SJSA1 (cell line): ENCODE data around the gene TNS4. TPM values are rescaled to one million over a fixed set of nuclear protein-coding genes. Genes with fewer than 3 reads are reported as not detected.

Source experiments
- DNase-seq, 2 experiments: peaks; one replicate each; pipeline ENCODE4 v3.0.0-alpha.2; 2015 to 2020; ENCODE audit warnings: low spot score in 2 of 2, low read depth in 1 of 2
- H3K27ac ChIP-seq: fragments of 250-450 bp; sonication (Bioruptor Pico); 2 replicates; pipeline ENCODE4 v1.5.1; 2020; ENCODE audit warnings: mild to moderate bottlenecking, moderate library complexity
- H3K27me3 ChIP-seq: fragments of 250-450 bp; sonication (Bioruptor Pico); replicated peaks from 2 replicates; pipeline ENCODE4 v1.5.1; 2020; ENCODE audit warnings: mild to moderate bottlenecking, moderate library complexity
- H3K36me3 ChIP-seq: fragments of 250-450 bp; sonication (Bioruptor Pico); 2 replicates; pipeline ENCODE4 v1.5.1; 2020; ENCODE audit warnings: mild to moderate bottlenecking
- H3K4me1 ChIP-seq: fragments of 250-450 bp; sonication (Bioruptor Pico); replicated peaks from 2 replicates; pipeline ENCODE4 v1.6.1; 2021; ENCODE audit warnings: mild to moderate bottlenecking
- H3K4me3 ChIP-seq: fragments of 250-450 bp; sonication (Bioruptor Pico); 2 replicates; pipeline ENCODE4 v1.5.1; 2020; ENCODE audit warnings: mild to moderate bottlenecking
- H3K9me3 ChIP-seq: fragments of 250-450 bp; sonication (Bioruptor Pico); replicated peaks from 2 replicates; pipeline ENCODE4 v1.5.1; 2020; ENCODE audit warnings: mild to moderate bottlenecking
- total RNA-seq: library from RNA; depleted of rRNA; stranded (reverse); fragments of >200 nt; shearing (Covaris generic); gene quantifications from 2 replicates; pipeline ENCODE4 v1.2.3, GENCODE V29; 2014

TNS4 gene
- total RNA-seq, 1 experiment from 2014 or later, result not detected

DNA sequence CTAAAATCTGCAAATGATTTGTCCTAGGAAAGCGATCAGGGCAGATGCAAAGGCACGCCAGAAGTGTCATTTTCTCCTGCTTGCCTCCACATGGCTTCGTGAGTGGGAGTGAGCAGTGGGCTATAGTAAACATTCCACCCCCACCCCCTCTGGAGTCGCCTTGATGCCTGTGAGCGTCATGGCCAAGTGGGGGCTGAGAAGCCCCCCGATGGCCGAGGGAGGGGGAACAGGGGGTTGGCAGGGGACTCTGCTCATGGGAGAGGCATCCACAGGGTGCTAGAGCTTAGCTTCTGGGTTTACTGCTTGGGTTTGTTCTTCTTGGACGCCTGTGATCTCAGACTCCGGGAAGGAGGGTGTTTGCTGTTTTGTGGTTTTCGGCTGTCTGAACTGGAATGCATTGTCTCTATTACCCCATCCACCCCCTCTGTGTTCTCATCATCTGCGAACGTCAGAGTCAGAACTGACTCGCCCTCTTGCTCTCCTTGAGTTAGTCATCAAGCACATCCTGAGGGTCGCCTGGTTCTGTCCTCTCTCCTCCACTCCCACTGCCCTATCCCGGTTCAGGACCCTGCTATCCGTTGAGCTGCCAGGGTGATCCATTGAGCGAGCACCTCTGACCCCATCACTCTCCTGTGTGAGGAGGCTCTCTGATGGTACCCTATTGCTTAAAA is 15.4 kb downstream of the TNS4 start:
- peak; percentile 94 to 95 for DNase-seq
- Histone ChIP-seq H3K4me1 (peaks cover 30% of the 10 kb centered on the region), H3K27ac (peak overlapping the region; percentile 96), H3K27me3 (no peaks in the 10 kb centered on the region), H3K9me3 (no peaks in the 10 kb centered on the region), H3K36me3 (no peaks in the 10 kb centered on the region), H3K4me3 (peak overlapping the region; percentile 8; the same call in 1 of the 2 replicates)

DNA sequence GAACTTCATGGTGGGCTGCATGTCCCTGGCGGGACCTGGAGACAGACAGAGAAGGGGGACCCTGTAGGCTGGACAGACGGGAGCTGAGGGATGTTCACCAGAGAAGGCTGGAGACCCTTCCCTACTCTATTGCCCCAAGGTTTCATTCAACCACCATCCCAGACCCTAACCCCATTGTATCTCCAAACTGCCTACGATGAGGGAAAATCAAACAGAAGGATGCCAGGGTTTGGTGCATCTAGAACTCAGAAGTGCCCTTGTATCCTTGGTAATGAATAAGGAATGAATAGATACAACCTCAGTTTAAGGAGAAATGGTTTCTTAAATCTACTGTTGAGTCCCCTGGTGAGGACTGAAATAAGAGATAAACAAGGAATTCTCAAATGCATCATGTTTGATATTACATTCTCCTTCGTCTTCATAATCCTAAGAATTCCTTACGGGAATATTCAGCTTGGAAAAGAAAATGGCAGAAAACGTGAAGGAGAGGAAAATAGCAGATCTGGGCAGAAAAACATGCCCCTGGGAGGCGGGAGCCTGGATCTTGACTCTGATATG is 16.4 kb downstream of the TNS4 start:
- Histone ChIP-seq H3K9me3 (no peaks in the 10 kb centered on the region), H3K27ac (peak overlapping the region; percentile 96), H3K36me3 (no peaks in the 10 kb centered on the region), H3K4me3 (no peak overlapping the region), H3K4me1 (peaks cover 30% of the 10 kb centered on the region), H3K27me3 (no peaks in the 10 kb centered on the region)
- no peak for DNase-seq

DNA sequence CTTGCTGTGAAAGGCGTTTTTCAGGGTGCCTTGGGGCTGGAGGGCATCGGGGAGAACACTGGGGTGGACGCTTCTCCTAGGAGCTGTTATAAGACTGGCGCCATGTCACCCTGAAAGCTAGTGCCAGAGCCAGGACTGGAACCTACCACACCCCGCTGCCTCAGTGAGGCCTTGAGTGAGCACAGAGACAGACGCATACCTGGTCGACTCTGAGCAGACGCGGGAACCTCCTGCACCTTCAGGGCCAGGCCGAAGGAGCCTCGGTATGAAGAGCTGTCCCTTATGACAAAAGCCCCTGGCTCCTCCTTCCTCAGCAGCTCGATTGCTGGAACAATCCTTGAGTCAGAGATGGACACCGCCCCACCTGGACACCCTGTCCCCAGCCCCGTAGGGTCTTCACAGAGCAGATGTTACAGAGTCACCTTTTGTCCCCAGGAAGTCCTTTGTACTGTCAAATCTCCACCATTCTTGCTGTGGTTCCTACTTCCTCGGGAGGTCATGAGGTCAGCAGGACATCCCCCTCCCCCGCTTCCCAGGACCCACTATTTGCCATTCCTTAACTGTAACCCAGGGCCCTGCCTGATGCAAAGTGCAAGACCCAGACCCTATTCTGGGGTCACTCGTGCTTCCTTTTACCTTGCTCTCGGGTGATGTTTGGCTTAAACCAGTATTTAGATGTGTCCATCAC is 17.0 kb downstream of the TNS4 start:
- H3K36me3 ChIP-seq, result no peaks in the 10 kb centered on the region
- DNase-seq, result no peak
- H3K4me1 ChIP-seq, result peaks cover 30% of the 10 kb centered on the region
- no peaks in the 10 kb centered on the region for H3K9me3 ChIP-seq
- H3K27ac ChIP-seq, result no peak overlapping the region
- no peaks in the 10 kb centered on the region for H3K27me3 ChIP-seq
- H3K4me3 ChIP-seq, result no peak overlapping the region

DNA sequence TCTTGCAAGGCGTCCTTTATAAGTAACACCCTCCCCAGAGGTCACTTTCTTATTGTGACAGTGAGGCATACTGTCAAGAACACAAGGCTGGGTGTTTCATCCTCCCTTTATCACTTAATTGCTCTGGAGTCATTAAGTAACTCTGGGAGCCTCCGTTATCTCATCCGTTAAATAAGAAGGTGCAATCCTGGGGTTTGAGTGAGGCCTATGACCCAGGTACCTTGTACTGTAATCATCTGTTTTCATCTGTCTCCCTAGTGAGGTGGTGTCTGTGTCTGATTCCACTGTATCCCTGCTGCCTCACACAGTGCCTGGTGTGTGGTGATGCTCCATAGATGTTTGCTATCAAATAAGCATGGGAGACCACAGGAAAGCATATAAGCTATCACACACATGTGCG is 17.7 kb downstream of the TNS4 start:
- no peaks in the 10 kb centered on the region for H3K27me3 ChIP-seq
- no peak for DNase-seq
- H3K36me3 ChIP-seq, result no peaks in the 10 kb centered on the region
- no peaks in the 10 kb centered on the region for H3K9me3 ChIP-seq
- H3K4me3 ChIP-seq, result no peak overlapping the region
- no peak overlapping the region for H3K27ac ChIP-seq
- peaks cover 30% of the 10 kb centered on the region for H3K4me1 ChIP-seq

DNA sequence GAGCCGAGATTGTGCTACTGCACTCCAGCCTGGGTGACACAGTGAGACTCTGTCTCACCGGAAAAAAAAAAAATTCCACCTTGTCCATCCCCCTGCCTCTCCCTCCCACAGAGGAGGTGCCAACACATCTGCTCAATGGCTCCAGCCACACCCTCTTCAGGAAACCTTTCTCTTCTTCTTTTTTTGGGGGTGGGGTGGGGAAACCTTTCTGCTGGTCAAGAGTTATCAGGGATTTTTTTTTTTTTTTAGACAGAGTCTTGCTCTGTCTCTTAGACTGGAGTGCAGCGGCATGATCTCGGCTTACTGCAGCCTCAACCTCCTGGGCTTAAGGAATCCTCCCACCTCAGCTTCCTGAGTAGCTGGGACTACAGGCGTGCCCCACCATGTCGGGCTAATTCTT is 18.7 kb downstream of the TNS4 start:
- H3K36me3 ChIP-seq, result no peaks in the 10 kb centered on the region
- no peak overlapping the region for H3K4me3 ChIP-seq
- DNase-seq, result no peak
- peaks cover 30% of the 10 kb centered on the region for H3K4me1 ChIP-seq
- H3K27ac ChIP-seq, result no peak overlapping the region
- H3K9me3 ChIP-seq, result no peaks in the 10 kb centered on the region
- no peaks in the 10 kb centered on the region for H3K27me3 ChIP-seq

DNA sequence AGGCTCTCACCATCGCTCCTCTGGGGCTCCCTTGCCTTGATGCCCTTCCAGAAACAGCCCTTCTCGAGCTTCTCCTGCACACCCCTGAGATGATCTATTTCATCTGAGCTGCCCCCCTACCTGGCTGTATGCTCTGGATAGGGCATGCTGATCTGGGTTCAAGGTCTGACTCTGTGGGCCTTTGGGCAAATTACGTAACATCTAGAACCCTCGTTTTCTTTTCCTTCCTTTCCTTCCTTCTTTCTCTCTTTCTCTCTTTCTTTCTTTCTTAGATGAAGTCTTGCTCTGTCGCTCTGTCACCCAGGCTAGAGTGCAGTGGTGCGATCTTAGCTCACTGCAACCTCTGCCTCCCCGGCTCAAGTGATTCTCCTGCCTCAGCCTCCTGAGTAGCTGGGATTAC is 20.3 kb downstream of the TNS4 start:
- H3K27ac ChIP-seq, result no peak overlapping the region
- H3K27me3 ChIP-seq, result no peaks in the 10 kb centered on the region
- no peak overlapping the region for H3K4me3 ChIP-seq
- peaks cover 22% of the 10 kb centered on the region for H3K4me1 ChIP-seq
- no peaks in the 10 kb centered on the region for H3K9me3 ChIP-seq
- H3K36me3 ChIP-seq, result no peaks in the 10 kb centered on the region
- no peak for DNase-seq

DNA sequence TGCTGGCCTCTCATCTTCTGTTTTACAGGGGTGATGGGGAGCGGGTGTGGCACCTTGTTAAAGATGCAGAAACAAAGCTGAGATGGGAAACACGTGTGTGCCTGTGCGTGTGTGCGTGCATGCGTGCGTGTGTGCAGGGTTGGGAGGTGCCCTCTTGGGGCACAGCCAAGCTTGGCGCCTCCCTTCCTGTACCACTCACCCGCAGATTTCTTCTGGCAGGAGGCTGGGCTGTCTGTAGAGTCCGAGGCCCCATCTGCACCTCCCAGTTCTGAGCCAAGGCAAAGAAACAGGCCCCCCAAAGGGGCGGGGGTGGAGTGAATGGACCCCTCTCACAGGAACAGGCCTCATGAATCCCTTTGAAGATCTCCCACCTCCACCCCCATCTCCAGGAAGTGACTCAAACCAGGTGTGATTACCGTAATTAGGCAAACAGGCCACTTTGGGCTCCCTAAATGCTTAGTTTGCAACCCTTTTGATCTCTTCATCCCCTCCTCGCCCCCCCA is 20.9 kb downstream of the TNS4 start:
- Histone ChIP-seq H3K36me3 (no peaks in the 10 kb centered on the region), H3K4me1 (peaks cover 20% of the 10 kb centered on the region), H3K9me3 (no peaks in the 10 kb centered on the region), H3K27me3 (no peaks in the 10 kb centered on the region), H3K27ac (no peak overlapping the region), H3K4me3 (no peak overlapping the region)
- DNase-seq, result no peak

DNA sequence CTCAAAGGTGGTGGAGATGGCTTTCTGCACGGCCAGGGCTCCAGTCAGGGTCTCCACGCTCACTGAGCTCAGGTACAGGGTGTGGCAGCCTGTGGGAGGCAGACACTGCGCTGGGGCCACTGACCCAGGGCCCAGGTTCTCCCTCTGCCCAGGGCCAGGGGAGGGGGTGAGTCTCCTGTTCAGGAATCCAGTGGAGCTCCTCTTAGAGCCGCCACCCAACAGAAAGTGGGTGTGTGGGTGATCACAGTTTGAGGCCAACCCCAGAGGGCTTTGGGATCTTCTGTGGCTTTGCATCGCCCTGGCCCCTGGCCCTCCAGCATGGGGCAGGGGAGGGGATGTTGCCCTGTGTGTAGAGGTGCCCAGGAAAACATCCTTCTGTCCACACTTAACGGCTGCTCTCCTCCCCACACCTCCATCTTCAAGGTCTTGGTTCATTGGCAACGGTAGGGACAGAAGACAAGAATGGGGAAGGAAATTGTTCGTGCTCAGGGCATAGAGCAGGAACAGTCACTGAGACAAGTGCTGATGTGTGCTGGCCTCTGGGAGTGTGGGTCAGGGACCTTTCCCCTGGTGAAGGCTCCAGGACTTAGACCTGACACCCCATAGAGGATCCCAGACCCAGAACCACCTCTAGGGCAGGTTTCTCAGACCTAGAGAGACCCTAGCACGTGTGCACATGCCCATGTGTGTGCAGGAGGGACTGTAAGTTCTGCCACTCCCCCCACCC is 21.5 kb downstream of the TNS4 start:
- H3K4me3 ChIP-seq, result no peak overlapping the region
- H3K4me1 ChIP-seq, result peaks cover 15% of the 10 kb centered on the region
- H3K9me3 ChIP-seq, result no peaks in the 10 kb centered on the region
- no peak for DNase-seq
- no peaks in the 10 kb centered on the region for H3K36me3 ChIP-seq
- H3K27ac ChIP-seq, result no peak overlapping the region
- no peaks in the 10 kb centered on the region for H3K27me3 ChIP-seq

DNA sequence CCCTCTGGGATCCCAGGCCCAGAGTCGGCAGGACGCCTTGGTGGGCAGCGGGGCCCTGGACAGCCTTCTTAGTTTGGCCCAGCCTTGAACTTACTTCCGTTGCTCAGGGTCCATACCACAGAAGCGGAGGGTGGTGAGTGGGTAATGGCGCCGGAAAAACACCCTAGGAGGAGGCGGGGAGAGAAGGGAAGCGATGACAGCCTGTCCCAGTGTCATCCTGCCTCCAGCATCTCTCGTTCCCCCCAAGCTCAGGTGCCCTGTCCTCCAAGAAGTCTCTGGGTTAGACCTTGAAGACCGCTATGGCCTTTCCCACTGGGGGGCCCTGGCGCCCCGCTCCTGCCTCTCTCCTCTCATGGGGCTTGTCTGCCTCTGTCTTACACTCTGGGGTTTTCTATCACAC is 22.9 kb downstream of the TNS4 start:
- H3K4me3 ChIP-seq, result no peak overlapping the region
- no peaks in the 10 kb centered on the region for H3K36me3 ChIP-seq
- no peak for DNase-seq
- H3K9me3 ChIP-seq, result no peaks in the 10 kb centered on the region
- no peaks in the 10 kb centered on the region for H3K27me3 ChIP-seq
- no peak overlapping the region for H3K27ac ChIP-seq
- peaks cover 9% of the 10 kb centered on the region for H3K4me1 ChIP-seq

DNA sequence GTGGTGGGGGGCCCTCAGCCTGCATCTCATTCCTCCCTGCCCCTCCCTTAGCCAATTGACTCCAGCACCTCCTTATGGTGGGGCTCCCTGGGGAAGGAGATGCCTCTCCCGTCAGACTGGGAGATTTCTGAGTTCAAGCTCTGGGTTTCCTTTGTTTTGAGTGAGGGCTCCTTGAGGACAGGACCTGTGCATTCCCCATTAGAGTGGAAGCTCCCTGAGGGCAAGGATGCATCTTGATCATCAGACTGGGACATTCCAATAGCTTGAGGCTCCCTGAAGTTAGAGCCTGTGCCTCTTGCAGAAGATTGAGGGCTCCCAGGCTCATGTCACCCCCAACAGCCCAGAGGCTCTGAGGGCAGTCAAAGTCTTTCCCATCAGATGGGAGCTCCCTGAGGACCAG is 23.6 kb downstream of the TNS4 start:
- no peak overlapping the region for H3K4me3 ChIP-seq
- H3K9me3 ChIP-seq, result no peaks in the 10 kb centered on the region
- no peak overlapping the region for H3K27ac ChIP-seq
- peaks cover 9% of the 10 kb centered on the region for H3K4me1 ChIP-seq
- no peaks in the 10 kb centered on the region for H3K27me3 ChIP-seq
- no peaks in the 10 kb centered on the region for H3K36me3 ChIP-seq
- no peak for DNase-seq

DNA sequence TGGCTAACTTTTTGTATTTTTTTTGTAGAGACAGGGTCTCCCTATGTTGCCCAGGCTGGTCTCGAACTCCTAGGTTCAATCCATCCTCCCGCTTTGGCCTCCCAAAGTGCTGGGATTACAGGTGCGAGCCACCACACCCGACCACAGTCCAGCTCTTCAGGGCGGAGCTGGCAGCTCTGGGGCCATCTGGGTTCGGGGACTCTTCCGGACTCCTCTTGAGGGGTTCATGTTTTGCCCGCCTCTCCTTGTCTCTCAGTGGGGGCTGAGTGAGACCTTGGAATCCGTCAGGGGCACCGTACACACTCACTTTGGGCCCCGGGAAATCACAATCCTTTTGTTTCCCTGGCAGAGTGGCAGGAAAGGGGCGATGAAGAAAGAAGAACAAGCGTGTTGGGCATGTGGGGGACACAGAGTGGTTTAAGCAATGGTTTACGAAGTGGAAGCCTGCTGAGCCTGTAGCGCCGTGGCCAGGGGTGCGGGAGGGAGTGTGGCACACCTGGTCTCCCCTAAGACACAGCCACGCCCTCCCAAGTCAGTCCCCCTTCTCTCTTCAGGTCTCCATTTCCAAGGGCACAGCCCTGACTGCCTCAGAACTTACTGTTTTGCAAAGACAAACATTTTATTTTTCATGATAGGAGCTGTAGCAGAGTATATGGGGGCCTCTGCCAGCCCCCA is 26.1 kb downstream of the TNS4 start:
- no peaks in the 10 kb centered on the region for H3K36me3 ChIP-seq
- H3K9me3 ChIP-seq, result no peaks in the 10 kb centered on the region
- H3K27me3 ChIP-seq, result no peaks in the 10 kb centered on the region
- peaks cover 22% of the 10 kb centered on the region for H3K4me1 ChIP-seq
- DNase-seq, result no peak
- H3K4me3 ChIP-seq, result no peak overlapping the region
- no peak overlapping the region for H3K27ac ChIP-seq

DNA sequence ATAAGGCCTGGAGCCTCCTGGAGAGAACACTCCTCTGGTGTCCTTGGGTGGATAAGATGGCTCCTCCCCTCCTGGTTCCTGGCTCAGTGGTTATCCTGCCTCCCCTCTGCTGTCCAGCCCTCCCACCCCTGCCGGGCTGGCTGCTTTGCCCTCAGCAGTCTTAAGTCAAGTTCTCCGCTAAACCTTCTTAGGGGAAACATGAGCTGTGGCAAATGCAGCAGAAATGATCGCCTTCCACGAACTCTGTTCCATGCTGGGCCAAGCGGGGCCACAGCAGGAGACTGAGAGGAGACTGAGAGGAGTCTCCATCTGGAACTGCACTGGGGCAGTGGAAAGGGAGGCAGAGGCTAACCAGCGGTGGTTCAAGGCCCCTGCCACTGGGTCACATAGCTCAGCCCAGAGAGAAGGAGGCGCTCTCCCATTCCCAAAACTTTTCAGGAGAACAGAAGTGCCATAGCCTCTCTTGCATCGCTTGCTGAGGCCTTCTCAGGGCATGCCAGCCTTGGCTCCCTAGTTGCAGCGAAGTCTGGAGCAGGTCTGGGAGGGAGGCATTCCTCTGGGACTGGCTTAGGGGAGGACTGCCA is 26.9 kb downstream of the TNS4 start:
- Histone ChIP-seq H3K4me1 (peaks cover 22% of the 10 kb centered on the region), H3K4me3 (no peak overlapping the region), H3K9me3 (no peaks in the 10 kb centered on the region), H3K36me3 (no peaks in the 10 kb centered on the region), H3K27me3 (no peaks in the 10 kb centered on the region), H3K27ac (no peak overlapping the region)
- DNase-seq, result no peak
